GM21825 (cell line): Measurements from ENCODE around the gene FZD7.

Source experiments
- ATAC-seq: cut with Tn5 transposase; IDR thresholded peaks from one replicate; pipeline ENCODE4 v1.9.1; 2021; ENCODE audit warnings: mild to moderate bottlenecking, moderate library complexity; ENCODE audit not compliant: unreplicated experiment

The FZD7 gene

DNA sequence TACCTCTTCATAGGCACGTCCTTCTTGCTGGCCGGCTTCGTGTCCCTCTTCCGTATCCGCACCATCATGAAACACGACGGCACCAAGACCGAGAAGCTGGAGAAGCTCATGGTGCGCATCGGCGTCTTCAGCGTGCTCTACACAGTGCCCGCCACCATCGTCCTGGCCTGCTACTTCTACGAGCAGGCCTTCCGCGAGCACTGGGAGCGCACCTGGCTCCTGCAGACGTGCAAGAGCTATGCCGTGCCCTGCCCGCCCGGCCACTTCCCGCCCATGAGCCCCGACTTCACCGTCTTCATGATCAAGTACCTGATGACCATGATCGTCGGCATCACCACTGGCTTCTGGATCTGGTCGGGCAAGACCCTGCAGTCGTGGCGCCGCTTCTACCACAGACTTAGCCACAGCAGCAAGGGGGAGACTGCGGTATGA, 2.3 kb downstream of the FZD7 start:
- no peak for ATAC-seq

DNA sequence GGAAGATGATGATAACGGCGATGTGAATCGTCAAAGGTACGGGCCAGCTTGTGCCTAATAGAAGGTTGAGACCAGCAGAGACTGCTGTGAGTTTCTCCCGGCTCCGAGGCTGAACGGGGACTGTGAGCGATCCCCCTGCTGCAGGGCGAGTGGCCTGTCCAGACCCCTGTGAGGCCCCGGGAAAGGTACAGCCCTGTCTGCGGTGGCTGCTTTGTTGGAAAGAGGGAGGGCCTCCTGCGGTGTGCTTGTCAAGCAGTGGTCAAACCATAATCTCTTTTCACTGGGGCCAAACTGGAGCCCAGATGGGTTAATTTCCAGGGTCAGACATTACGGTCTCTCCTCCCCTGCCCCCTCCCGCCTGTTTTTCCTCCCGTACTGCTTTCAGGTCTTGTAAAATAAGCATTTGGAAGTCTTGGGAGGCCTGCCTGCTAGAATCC, 3.0 kb downstream of the FZD7 start:
- ATAC-seq: no peak

DNA sequence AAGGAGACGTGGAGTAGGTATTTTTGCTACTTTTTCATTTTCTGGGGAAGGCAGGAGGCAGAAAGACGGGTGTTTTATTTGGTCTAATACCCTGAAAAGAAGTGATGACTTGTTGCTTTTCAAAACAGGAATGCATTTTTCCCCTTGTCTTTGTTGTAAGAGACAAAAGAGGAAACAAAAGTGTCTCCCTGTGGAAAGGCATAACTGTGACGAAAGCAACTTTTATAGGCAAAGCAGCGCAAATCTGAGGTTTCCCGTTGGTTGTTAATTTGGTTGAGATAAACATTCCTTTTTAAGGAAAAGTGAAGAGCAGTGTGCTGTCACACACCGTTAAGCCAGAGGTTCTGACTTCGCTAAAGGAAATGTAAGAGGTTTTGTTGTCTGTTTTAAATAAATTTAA, 3.4 kb downstream of the FZD7 start:
- ATAC-seq: no peak

DNA sequence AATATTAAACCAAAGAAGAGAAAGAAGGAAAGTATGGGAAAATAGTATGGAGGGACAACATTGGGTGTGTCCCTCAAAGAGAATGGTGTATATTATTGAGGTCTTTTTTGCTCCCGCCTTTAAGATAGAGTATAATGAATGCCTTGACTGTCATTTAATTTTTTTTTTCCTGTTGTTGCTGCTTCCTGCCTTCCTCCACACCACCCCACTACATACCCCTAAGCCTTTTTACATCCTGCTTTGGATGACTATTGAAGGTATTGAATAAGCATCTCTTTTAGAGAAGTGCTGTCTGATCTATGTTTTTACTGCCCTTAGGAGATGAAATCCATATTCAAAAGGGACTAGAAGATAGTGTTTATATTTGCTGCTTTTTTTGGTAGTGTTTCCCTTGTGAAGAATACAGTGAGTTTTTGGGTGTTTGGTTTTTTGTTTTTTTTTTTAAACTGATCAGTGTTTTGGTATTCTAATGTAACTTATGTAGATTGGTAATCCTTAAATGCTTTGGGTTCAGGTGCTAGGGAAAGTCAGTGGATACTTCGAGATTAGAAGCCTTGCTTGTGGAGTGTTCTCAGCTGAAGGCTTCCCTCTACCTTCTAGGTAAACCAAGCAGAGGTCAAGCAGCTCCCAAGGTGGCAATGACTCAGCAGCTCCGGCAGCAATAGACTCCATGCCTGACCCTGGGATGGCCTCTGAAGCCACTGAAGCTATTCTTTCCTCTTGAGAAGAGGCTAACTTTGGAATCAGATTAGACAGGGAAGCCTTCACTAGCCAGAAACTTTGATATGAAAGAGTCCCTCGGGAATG, 5.0 kb downstream of the FZD7 start:
- no peak for ATAC-seq

DNA sequence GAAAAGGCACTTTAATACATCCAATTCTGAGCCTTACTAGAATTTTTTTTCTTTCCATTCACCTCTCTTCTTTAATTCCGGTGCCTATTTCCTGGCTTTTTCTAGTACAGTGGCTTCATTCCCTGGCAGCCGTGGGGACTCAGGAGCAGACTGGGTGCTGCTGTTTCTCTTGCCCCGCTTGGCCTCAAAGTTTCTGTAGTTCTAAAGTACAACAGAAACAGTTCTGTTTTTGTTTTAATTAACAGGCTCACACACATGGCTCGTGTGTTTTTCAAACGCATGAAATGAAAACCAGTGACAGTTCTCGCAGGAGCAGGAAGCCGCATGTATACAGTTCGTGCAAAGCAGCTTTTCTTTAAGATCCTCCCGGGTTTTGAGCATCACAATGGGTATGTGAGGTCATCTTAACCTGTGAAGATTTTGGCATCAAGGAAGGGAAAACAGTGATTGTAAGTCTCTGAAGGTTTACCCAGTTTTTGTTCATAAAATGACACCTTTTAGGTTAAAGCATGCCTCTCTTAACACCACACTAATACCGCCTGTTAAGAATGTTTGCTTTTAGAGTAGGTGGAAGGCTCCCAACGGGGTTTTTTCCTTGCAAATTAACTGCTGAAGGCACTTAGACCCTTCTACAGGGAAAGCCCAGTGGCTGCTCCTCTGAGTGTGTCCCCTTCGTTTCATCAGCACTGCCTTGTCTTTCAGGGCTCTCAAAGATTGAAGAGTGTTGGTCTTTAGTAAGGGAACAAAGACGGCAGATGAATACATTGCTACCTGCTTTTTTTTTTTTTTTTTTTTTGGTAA, 5.8 kb downstream of the FZD7 start:
- no peak for ATAC-seq

DNA sequence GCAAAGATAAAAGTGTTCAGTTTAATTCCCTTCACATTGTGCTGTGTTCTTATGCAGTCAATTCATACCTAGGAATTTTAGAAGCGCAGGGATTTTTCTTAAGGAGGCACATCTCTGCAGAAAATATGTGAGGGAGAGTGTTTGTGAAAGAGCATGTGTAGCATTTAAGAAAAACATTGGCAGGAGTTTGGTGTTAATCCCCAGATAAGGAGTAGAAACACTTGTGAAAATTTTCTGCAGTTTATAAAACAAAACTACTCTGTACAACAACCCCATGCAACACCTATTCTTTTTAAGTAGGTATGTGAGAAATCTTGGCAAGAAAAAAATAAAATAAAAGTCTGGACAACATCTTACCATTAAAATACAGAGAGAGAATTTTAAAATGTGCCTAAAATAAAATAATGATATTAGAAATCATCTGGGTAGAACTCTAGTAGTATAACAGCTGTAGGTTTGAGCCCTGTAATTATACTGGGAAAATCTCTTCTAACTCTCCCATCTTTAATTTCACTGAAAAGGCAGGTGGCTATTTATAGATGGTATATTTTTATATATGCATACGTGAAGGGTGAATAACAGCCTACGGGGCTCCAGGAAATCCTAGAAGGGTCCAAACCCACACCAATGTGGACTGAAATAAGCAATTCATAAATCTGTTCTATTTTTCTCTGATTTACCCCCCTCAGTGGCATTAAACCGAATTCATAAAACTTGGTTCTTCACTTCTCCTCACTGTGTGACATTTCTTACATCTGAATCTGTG, 6.6 kb downstream of the FZD7 start:
- ATAC-seq: no peak

DNA sequence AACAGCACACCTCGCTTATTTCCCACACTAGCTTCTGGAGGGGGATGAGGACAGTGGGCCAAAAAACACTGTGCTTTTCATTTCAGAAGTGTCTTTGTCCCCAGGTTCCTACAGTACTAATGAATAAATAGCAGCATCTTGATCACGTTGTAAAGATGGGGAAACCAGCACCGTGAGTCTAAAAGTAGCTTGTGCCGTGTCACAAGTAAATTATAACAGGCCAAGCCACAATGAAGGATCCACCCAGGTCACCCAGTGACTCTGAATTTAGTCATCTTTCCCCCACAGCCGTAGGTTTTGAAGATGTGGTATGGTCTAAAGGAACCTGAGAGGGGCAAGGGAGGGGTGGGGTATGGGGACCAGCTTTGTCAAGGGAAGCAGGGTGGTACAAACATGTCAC, 8.8 kb downstream of the FZD7 start:
- no peak for ATAC-seq

DNA sequence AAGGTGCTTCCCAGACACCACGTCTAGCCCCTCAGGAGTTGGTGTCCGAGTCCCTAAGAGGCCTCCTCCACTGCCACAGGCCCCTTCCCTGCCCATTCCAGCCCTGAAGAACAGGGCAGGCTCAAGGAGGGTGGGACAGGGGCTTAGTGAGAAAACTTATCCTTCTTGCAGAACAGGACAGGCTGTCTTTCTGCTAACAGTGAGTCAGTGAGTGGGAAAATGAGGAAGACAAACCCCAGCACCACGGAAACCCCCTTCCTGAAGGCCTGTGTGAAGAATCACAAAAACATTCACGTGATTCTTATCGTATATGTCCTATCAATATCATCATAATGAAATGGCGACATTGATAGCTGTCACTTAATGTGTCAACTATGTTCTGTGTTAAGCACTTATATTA, 9.8 kb downstream of the FZD7 start:
- no peak for ATAC-seq

DNA sequence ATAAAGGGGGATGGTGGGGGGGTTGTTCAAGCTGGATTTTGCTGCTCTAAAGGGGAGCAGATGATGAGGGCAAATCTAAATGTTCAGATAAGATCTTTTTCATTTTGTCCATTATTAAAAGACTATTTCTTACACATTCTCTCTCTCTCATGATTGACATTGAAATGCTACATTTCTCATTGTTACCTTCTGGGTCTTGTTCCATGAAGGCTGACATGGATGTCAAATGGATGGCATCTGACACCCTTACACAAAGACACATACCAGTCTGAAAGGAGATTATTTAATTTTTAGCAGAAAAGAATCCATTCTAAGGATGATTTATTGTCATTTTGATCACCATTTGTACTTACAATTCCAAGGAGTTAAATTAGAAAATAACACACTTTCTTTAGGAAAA, 11.1 kb downstream of the FZD7 start:
- ATAC-seq: no peak

DNA sequence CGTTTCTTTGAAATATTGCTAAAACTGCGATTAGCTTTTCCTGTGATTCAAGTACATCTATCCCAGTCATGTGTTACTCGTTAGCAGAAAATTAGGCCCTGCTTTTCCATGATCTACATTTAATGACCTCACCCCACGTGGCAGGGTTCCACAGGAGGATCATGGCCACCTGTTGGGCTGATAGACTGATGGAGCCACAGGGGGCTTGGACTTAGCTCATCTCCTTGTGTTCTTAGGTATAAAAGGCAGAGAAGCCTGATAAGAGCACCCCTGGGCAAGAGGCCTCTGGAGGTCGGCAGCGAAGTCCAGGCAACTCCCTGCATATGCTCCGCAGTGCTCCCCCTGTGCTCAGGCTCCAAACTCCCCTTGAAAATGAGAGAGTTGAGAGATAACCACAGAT, 12.9 kb downstream of the FZD7 start:
- no peak for ATAC-seq

DNA sequence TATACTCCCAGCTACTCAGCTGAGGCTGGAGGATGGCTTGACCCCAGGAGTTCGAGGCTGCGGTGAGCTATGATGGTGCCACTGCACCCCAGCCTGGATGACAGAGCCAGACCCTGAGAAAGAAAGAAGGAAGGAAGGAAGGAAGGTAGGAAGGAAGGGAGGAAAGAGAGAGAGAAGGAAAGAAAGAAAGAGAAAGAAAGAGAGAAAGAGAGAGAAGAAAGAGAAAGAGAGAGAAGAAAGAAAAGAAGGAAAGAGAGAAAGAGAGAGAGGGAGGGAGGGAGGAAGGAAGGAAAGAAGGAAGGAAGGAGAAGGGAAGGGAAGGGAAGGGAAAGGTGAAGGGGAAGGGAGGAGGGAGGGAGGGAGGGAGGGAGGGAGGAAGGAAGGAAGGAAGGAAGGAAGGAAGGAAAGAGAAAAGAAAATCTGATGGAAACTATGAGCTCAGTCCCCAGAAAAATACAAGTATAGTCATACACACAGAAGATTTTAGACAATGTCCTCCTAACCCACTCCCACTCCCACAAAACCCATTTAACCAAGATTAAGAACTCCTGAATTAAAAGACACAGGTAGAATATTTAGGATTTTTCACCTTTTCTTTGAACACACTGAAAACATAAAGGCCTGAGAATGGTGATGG, 15.6 kb downstream of the FZD7 start:
- no peak for ATAC-seq

DNA sequence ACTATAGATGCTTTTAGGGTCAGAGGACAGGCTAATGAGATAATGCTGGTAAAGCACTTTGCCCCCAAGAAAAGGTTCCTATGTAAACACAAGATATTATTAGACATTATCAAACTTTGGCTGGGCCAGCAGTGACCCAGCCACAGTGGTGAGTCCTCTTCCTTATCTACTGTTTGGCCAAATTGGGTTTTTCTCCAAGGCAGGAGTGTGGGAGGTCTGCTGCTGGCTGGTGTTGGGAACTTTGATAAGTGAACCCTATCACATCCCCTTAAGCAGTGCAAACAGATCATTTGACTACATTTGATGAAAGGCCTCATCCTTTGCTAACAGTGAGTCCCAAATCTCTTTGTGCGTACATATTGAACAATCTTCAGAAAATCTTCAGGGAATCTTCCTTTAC, 16.2 kb downstream of the FZD7 start:
- ATAC-seq: no peak

DNA sequence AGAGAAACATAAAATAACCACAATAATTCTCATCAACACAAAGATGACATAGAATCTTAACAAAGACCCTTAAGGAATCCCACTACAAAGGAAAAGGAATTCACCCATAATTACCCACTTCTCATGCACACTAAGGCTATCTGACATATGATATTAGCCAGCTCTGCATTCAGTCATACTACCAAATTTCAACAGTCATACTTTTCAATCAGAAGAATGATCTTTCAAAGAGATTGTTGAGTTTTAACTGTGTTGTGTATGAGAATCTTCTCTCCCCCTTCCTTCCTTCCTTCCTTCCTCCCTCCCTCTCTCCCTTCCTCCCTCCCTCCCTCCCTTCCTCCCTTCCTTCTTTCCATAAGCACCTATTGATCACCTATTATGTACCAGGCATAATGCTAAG, 17.0 kb downstream of the FZD7 start:
- ATAC-seq: no peak

DNA sequence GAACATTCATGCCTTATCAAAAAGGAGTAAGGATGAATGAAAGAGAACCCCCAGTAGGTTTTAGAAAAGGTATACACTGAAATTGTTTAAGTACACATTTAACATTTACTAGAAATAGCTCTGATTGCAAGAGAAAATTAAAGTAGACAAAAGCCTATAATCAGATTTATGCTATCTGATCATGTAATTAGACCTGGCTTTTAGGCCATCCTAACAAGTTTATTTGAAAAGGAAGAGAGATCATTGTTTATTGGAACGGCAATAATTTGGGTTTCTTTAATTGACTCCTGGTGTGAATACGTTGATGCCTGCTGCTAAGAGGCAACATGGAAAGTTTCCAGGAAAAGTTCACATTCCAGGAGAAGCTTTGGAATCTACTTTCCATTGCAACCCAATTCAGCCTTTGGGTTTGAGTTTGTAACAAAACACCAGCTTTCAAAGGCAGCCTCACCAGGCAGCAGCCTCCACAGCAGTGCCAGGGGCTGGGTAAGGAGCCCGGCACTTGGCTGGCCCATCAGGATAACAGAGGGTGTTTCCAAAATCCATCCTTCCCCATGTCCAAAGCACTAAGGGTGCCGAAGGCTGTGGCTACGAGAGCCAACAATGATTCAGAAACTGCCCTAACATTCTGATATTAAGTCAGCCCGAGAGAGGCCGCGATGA, 18.0 kb downstream of the FZD7 start:
- no peak for ATAC-seq

DNA sequence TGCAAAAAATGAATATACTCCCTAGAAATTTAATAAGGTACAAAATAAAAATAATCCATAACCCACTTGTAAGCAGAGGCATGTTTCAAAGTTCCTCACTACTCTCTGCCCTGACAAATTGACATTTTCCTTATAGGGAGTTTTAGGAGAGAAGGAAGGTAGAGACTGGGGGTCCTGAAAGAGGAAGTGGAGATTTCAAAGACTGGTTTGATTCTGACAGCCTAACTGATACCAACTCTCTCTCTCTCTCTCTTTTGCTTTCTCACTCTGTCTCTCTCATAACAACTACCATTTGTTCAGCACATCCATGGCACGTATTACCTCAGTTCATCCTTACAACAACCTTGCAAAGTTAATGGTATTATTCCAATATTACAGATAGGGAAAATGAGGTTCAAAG, 18.6 kb downstream of the FZD7 start:
- no peak for ATAC-seq

DNA sequence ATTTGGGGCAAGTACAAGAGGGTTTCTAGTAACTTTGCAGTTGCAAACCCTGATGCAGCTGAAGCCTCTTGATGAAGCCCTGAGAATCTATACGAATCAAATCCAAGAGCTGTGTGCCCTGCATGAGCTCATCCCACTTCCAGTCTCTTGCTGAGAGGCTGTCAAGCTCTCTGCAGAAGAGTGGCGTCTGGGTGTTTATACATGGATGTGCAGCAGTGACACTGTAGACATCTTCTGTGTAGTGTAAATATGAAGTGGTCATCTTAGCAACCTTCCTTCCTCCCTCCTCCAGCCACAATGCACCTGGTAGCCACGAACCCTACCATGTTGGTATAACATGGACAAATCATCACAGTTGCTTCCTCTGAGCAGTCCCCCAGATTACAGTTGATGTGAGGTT, 21.0 kb downstream of the FZD7 start:
- ATAC-seq: no peak

DNA sequence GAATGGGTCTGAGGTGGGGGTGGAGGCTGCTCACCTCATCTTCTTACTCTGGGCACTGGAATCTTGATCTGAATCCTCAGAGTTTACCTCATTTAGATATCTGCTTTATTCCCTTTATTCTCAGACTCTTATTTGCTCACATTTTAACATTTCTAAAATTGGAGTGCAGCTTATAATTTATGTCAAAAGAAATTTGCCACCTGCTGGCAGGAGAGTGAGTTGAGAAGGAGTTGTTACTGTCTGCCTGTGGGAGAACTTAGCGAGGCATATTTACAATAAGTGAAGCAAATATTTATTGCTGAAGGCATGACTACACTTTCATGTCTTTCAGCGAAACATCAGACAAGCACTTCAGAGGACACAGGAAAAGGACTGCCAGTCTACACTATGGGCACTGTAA, 23.0 kb downstream of the FZD7 start:
- ATAC-seq: no peak

DNA sequence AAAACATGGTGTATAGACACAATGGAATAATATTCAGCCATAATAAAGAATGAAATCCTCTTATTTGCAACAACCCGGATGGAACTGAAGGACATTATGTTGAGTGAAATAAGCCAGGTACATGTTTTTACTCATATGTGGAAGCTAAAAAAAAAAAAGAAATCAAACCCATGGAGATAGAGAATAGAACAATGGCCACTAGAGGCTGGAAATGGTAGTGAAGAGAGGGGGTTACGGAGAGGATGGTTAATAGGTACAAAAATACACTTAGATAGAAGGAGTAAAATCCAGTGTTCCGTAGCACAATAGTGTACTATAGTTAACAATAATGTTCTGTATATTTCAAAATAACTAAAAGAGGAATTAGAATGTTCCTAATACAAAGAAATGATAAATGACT, 26.6 kb downstream of the FZD7 start:
- ATAC-seq: no peak

DNA sequence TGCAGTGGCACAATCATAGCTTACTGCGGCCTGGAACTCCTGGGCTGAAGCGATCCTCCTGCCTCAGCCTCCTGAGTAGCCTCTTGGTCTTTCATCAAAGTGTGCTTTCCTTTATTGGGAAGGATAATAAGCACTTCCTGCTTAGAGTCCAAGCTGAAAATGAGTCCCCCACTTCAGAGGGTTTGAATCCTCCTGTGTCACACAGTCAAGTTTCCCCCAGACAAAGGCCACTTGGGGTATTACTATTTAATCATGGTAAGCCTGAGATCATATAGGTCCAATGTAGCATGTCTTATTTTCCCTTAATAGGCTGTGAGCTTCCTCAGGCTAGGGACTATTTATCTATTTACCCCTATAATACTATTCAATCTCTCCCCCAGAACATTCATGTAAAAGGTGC, 28.0 kb downstream of the FZD7 start:
- no peak for ATAC-seq

DNA sequence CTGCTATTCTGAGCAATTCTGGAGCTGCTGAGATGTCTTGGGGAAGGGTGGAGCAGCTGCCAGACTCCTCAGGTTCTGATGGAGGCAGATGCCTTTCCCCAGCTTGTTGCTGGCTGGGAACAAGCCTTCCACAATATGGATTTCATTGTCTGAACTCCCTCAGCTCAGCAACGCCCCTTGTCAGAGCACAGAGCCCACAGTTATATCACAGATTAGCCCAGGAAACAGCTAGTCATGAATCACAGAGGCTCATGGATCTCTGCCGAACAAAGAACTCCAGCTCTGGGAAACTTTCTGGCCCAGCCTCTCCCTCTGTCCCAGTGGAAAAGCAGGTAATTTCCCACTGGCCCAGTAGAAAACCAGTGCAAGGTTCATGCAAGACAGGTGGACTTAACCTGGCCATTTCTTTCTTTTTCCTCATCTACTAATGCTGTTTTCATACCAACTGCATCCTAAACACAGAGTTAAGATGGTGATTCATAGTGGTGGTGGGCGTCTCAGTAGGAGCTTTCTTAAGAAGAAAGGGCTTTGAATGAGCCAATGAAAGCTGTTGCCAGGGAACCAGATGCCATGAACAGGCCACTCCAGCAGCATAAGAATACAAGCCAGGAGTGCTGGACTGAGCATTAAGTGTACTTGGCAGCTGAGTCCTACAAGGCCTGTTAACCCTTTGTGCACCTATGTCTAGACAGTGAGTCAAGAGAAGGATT, 30.7 kb downstream of the FZD7 start:
- no peak for ATAC-seq
